Measurements from ENCODE around the gene RNF181. TPM values are rescaled to one million over a fixed set of nuclear protein-coding genes. Genes with fewer than 3 reads are reported as not detected.
"Not testable (repeated sequence)": the region's sequence is repeated elsewhere in the genome, so short reads cannot be mapped to it uniquely, and the experiment has no call there.

Gene RNF181
- total RNA-seq, 1 experiment from 2014 or later, result 78.5 TPM

GRCh38 chr2:85591563-85591962 is 4.0 kb upstream of the RNF181 start:
- Histone ChIP-seq H3K4me1 (ENCODE audit: insufficient read depth, low read length, poor library complexity, severe bottlenecking) (peaks cover 16% of the 10 kb centered on the region), H3K27me3 (replicated peaks; ENCODE audit: insufficient read depth, low read depth, low read length, poor library complexity) (no peaks in the 10 kb centered on the region), H3K9me3 (ENCODE audit: low read depth, low read length, poor library complexity, severe bottlenecking) (no peaks in the 10 kb centered on the region), H3K4me3 (ENCODE audit: low read depth, low read length, poor library complexity, severe bottlenecking) (no peak overlapping the region), H3K36me3 (ENCODE audit: insufficient read depth, low read length, poor library complexity, severe bottlenecking) (no peaks in the 10 kb centered on the region), H3K27ac (ENCODE audit: low read depth, low read length, poor library complexity, severe bottlenecking) (no peak overlapping the region)
- ChIA-PET POLR2A (ENCODE audit: low non-redundant PET) (no interaction called here), CTCF (no interaction called here)
- intact Hi-C loops (cut with micrococcal nuclease; ENCODE audit: unreplicated experiment), result no loop called here
- no peak for TF ChIP-seq CTCF (conservative IDR thresholded peaks at IDR 0.05; ENCODE audit: low read depth, low read length)
- BruUV-seq (replicated peaks), result no TSS peak
- DNase-seq (ENCODE audit: low spot score), result no peak

GRCh38 chr2:85592299-85592698 is 3.2 kb upstream of the RNF181 start:
- BruUV-seq (replicated peaks); H3K36me3 ChIP-seq (ENCODE audit: insufficient read depth, low read length, poor library complexity, severe bottlenecking); H3K4me3 ChIP-seq (ENCODE audit: low read depth, low read length, poor library complexity, severe bottlenecking); H3K9me3 ChIP-seq (ENCODE audit: low read depth, low read length, poor library complexity, severe bottlenecking); intact Hi-C loops (cut with micrococcal nuclease; ENCODE audit: unreplicated experiment); DNase-seq (ENCODE audit: low spot score); H3K27me3 ChIP-seq (replicated peaks; ENCODE audit: insufficient read depth, low read depth, low read length, poor library complexity); CTCF ChIA-PET; H3K27ac ChIP-seq (ENCODE audit: low read depth, low read length, poor library complexity, severe bottlenecking): not testable (repeated sequence)
- POLR2A ChIA-PET (ENCODE audit: low non-redundant PET), result interaction anchor here (0.5 kb wide), 1 partner anchor 570 kb away, joined by 6 read pairs; no protein-coding TSS in a partner anchor
- peaks cover 15% of the 10 kb centered on the region for H3K4me1 ChIP-seq (ENCODE audit: insufficient read depth, low read length, poor library complexity, severe bottlenecking)

DNA sequence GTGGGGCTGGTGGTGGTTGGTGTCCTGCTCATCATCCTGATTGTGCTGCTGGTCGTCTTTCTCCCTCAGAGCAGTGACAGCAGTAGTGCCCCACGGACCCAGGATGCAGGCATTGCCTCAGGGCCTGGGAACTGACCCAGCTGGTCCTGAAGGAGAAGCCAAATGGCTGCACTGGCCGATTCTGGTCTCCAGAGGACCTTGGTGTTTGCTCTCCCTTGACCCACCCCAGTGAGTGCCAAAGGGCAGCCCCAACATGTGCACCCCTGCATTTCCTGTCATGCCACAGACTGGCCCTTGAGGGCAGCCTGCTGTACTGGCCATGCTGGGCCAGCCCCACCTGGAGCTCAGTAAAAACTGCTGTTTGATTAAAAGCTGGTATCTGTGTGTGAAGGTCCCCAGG is 2.5 kb upstream of the RNF181 start:
- Histone ChIP-seq H3K36me3 (ENCODE audit: insufficient read depth, low read length, poor library complexity, severe bottlenecking) (peaks cover 11% of the 10 kb centered on the region), H3K4me3 (ENCODE audit: low read depth, low read length, poor library complexity, severe bottlenecking) (no peak overlapping the region), H3K27ac (ENCODE audit: low read depth, low read length, poor library complexity, severe bottlenecking) (no peak overlapping the region), H3K9me3 (ENCODE audit: low read depth, low read length, poor library complexity, severe bottlenecking) (no peaks in the 10 kb centered on the region), H3K27me3 (replicated peaks; ENCODE audit: insufficient read depth, low read depth, low read length, poor library complexity) (no peaks in the 10 kb centered on the region), H3K4me1 (ENCODE audit: insufficient read depth, low read length, poor library complexity, severe bottlenecking) (peaks cover 8% of the 10 kb centered on the region)
- BruUV-seq (replicated peaks), result no TSS peak
- DNase-seq (ENCODE audit: low spot score), result no peak
- POLR2A ChIA-PET (ENCODE audit: low non-redundant PET), result no interaction called here
- CTCF ChIA-PET, result interaction anchor here (0.6 kb wide), 1 partner anchor 291 kb away, joined by 4 read pairs; no protein-coding TSS in a partner anchor
- no peak for TF ChIP-seq EZH2 (IDR thresholded peaks at IDR 0.05; ENCODE audit: borderline replicate concordance, low read depth, low read length, poor library complexity, severe bottlenecking)
- no peak for TF ChIP-seq CTCF (conservative IDR thresholded peaks at IDR 0.05; ENCODE audit: low read depth, low read length)
- intact Hi-C loops (cut with micrococcal nuclease; ENCODE audit: unreplicated experiment), result no loop called here

DNA sequence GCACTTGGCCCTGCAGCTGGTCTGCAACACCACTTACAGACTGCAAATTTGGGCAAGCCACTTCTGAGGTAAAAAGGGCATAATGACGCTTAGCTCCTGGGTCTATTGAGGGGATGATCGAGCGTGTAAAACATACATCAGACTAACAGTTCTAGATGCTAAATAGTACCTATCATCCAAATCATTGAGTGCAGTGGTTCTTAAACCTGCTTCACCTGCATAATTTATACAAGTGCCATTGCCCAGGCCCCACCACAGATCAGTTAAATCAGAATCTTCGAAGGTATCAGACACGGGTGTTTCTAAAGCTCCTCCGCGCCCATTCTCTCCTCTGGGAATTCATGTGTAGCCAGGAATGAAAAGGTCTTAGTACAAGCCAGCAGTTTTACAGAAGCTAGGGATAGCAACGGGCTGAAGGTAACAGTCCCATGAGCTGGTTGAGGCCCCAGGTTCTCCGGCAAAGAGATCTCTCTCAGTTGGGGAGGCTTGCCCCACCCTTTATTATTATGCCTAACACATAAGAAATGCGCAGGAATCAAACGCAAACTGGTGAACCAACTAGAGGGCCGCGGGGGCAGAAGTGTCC is 737 bp upstream of the RNF181 start:
- H3K4me3 ChIP-seq (ENCODE audit: low read depth, low read length, poor library complexity, severe bottlenecking), result peak overlapping the region; percentile 82

More for the DNA sequence above, 737 bp upstream of the RNF181 start:
- intact Hi-C loops (cut with micrococcal nuclease; ENCODE audit: unreplicated experiment), result no loop called here
- peak overlapping the region; percentile 83 for H3K27ac ChIP-seq (ENCODE audit: low read depth, low read length, poor library complexity, severe bottlenecking)
- ChIA-PET POLR2A (ENCODE audit: low non-redundant PET) (interaction anchor here (0.6 kb wide), 2 partner anchors 14 to 48 kb away, joined by 3 read pairs; no protein-coding TSS in a partner anchor), CTCF (interaction anchor here (0.6 kb wide), 1 partner anchor 188 kb away, joined by 3 read pairs; no protein-coding TSS in a partner anchor)
- TF ChIP-seq EZH2 (IDR thresholded peaks at IDR 0.05; ENCODE audit: borderline replicate concordance, low read depth, low read length, poor library complexity, severe bottlenecking), result no peak
- no peak for TF ChIP-seq CTCF (conservative IDR thresholded peaks at IDR 0.05; ENCODE audit: low read depth, low read length)
- DNase-seq (ENCODE audit: low spot score), result no peak
- H3K27me3 ChIP-seq (replicated peaks; ENCODE audit: insufficient read depth, low read depth, low read length, poor library complexity), result no peaks in the 10 kb centered on the region
- H3K36me3 ChIP-seq (ENCODE audit: insufficient read depth, low read length, poor library complexity, severe bottlenecking), result peaks cover 17% of the 10 kb centered on the region
- TSS peak; percentile 94 for BruUV-seq (replicated peaks)
- no peaks in the 10 kb centered on the region for H3K4me1 ChIP-seq (ENCODE audit: insufficient read depth, low read length, poor library complexity, severe bottlenecking)
- H3K9me3 ChIP-seq (ENCODE audit: low read depth, low read length, poor library complexity, severe bottlenecking), result no peaks in the 10 kb centered on the region
